HG02973 (cell line): ENCODE results near the gene PXK.
"Not testable (repeated sequence)": the region's sequence is repeated elsewhere in the genome, so short reads cannot be mapped to it uniquely, and the experiment has no call there.

Source experiments
- ATAC-seq: cut with Tn5 transposase; IDR thresholded peaks from one replicate; pipeline ENCODE4 v1.9.1; 2021; ENCODE audit warnings: moderate library complexity; ENCODE audit not compliant: unreplicated experiment

The PXK gene

GRCh38 chr3:58323529-58324390 is 8.9 kb upstream of the PXK start:
- ATAC-seq, result no peak

DNA sequence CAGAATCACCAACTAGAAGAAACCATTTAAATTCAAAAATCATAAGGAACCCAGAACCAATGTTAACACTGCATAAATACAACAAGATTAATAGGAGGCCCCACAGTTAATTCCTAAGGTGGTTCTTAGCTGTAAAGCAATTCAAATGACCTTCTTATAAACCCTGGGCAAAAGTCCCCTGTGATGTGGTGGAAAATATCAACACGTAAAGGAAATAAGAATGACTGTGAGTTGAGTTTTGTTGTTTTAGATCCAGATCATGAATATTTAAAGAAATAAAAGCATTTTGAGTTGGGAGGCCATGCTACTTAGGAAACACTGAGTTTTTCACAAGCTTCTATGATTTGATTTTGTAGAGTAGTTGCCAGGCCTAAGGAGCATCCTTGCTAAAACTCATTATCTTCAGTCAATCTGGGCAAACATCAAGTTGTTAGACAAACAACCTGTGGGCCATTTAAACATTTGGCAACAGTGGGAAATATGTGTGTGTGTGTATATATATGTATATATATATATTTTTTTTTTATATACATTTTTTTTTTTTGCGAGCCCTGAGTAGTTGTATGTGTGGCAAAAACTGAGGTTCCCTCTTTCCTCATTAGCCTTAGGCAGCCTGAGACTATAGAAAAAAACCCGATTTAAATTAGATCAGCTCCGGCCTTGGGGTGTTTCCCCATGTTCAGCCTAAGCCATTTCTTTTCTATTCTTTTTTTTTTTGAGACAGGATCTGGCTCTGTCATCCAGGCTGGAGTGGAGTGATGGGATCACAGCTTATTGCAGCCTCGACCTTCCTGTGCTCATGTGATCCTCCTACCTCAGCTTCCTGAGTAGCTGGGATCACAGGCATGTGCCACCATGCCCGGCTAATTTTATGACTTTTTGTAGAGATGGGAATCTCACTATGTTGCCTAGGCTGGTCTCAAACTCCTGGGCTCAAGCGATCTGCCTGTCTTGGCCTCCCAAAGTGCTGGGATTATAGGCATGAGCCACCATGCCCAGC is 8.0 kb upstream of the PXK start:
- ATAC-seq, result no peak

DNA sequence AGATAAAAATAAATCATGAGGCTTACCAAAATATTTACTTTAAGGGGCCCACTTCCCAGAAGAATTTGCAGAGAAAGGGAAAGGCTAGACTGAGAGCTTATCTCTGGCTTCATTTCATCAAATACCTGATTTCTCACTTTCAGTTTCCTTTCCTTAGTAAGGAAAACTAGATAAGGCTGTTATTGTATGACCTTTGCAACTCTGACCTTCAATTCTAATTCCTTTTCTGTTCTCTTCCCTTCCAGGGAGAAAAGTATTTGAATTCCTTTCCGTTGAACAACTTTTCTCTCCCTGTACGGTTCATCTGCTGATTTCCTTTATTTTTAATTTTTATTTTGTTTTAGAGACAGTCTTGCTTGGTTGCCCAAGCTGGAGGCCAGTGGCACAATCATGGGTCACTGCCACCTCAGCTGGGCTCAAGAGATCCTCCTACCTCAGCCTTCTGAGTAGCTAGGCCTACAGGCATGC is 7.1 kb upstream of the PXK start:
- no peak for ATAC-seq

DNA sequence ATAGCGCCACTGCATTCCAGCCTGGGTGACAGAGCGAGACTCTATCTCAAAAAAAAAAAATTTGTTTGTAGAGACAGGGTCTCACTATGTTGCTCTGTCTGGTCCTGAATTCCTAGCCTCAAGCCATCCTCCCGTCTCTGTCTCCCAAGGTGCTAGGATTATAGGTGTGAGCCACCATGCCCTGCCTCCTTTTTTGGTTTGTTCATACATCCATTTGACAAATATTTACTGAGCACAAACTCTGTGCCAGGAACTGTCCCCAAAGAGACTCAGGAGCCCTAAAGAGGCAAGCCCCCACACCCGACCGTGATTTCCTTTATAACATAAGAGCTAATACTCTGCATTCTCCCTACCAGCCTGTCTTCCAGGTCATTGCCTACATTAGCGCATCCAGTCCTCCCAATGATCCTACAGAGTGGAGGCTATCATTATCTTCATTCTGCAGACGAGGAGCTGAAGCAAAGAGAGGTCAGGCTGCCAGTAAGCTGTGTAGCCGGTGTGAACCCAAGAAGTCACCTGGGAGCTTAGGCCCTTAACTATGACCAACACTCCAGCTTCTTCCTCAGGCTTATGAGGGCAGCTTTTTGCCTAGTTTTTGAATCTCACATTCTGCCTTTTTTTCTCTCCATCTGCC is 6.3 kb upstream of the PXK start:
- ATAC-seq, result no peak

DNA sequence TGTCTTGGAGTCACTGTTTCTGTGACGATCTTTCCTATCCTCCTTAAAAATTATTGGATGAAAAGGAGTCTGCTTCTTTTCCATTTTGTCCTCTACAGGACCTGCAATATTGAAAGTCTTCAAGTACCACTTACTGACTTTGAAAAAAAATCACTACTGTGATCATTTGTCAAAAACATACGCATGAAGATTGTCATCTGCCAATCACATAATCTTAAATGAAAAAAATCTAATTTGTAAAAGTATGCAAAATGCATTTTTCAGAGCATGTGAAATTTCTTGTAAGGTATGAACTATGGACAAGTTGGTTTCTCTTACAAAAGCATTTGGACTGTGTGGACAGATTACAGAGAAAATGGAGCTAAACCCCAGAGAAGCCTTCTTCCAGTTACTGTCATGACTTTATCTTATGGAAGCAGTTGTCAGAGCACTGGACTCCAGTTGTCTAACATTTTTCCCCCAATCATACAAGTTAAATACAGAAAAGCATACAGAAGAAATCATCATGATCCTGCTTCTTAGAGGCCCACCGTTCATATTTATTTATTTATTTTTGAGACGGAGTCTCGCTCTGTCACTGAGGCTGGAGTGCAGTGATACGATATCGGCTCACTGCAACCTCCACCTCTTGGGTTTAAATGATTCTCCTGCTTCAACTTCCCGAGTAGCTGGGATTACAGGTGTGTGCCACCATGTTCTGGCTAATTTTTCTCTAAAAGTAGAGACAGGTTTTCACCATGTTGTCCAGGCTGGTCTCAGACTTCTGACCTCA is 3.4 kb upstream of the PXK start:
- ATAC-seq, result no peak

DNA sequence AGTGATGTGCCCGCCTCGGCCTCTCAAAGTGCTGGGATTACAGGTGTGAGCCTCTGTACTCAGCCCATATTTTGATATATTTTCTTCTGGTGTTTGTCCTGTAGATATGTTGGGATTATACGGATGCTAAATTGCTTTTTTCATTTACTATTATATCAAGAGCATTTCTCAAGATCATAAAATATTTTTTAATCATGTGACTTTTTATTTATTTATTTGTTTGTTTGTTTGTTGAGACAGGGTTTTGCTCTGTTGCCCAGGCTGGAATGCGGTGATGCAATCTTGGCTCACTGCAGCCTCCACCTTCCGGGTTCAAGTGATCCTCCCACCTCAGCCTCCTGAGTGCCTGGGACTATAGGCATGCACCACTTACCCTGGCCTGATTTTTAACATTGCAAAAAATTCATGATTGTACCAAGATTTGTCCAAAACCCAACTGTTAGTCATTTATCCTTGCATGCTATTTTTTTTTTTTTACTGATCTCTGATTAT is 2.7 kb upstream of the PXK start:
- no peak for ATAC-seq

- no peak for ATAC-seq
These were observed 1.0 kb upstream of the PXK start for GRCh38 chr3:58331593-58332152.

- ATAC-seq, result peak; percentile 23
These were observed 717 bp downstream of the PXK start for GRCh38 chr3:58333206-58334012.

- no peak for ATAC-seq
These were observed 1.3 kb downstream of the PXK start for GRCh38 chr3:58334013-58334321.

DNA sequence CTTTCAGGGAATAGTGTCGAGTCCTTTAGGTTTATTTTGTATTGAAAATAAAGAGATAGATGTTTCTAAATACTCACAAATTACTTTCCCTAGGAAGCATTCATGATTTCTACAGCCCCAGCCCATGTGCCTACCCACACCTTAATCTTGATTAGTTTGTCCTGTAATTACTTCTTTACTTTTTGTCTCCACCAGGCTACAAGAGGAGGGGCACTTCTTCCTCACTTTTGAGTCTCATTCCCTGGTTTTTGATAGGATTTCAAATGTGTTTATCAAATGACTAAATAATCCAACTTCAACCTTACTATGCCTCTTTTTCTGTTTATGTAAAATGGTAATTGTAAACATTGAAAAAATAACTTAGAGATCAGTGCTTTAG is 1.8 kb downstream of the PXK start:
- ATAC-seq, result no peak

DNA sequence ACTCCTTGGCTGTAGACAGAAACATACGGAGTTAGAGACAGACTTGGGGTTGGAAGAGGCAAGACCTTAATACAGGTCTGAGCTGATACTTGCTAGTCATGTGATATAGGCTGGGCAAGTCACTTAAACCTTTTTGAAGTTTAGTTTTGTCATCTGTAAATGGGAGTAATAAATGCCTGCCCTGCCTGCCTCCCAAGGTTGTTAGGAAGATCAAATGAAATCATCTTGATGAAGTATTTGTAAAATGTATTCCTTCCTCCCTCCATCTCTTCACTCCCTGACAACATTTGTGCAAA is 2.9 kb downstream of the PXK start:
- no peak for ATAC-seq

GRCh38 chr3:58336135-58336882 is 3.6 kb downstream of the PXK start:
- no peak for ATAC-seq

- no peak for ATAC-seq
These were observed 4.5 kb downstream of the PXK start for GRCh38 chr3:58337190-58337589.

GRCh38 chr3:58339146-58339545 is 6.5 kb downstream of the PXK start:
- not testable (repeated sequence) for ATAC-seq

- no peak for ATAC-seq
These were observed 8.0 kb downstream of the PXK start for GRCh38 chr3:58340594-58341244.

- no peak for ATAC-seq
These were observed 8.7 kb downstream of the PXK start for GRCh38 chr3:58341376-58341775.

GRCh38 chr3:58342676-58343075 is 10.0 kb downstream of the PXK start:
- no peak for ATAC-seq

DNA sequence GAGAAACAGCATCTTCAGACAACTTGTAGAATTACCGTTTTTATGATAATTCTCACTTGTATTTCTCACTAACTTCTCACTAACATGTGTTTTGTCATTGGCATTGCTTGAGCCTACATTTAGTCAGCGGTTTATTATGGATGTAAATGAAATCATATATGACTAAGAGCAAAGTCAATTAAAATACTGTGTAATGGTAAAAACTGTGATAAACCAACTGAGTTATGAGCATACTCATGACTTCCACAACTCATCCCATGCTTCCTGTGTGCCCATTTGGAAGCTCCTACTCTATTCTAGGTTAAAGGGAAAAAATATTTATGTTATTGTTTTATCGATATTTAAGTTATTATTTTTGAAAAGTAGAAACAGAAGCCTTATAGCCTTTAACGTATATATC is 12.8 kb downstream of the PXK start:
- ATAC-seq, result no peak
